Endodermal cell (in vitro differentiated cells): ENCODE results near the gene RTBDN. TPM values are rescaled to one million over a fixed set of nuclear protein-coding genes. Genes with fewer than 3 reads are reported as not detected.
A peak's percentile ranks its signal among the peaks of the same experiment; 100 is the strongest.

Experiments used
- DNase-seq: peaks from one replicate; pipeline ENCODE4 v3.0.0-alpha.2; 2017
- H3K27ac ChIP-seq: 2 replicates; pipeline ENCODE4 v1.5.1; 2013; ENCODE audit warnings: mild to moderate bottlenecking, low read depth, low read length, moderate library complexity
- H3K27me3 ChIP-seq: 2 replicates; pipeline ENCODE4 v1.6.1; 2013; ENCODE audit warnings: mild to moderate bottlenecking, low read length, moderate library complexity; ENCODE audit not compliant: insufficient read depth, control insufficient read depth, poor library complexity, severe bottlenecking
- H3K36me3 ChIP-seq: 2 replicates; pipeline ENCODE4 v1.7.0; 2013; ENCODE audit warnings: mild to moderate bottlenecking, low read length, moderate library complexity; ENCODE audit not compliant: control insufficient read depth, insufficient read depth
- H3K4me1 ChIP-seq: one replicate; pipeline ENCODE4 v1.7.0; 2013; ENCODE audit warnings: low read length; ENCODE audit not compliant: control insufficient read depth, insufficient read depth
- H3K4me3 ChIP-seq: 2 replicates; pipeline ENCODE4 v1.5.1; 2013; ENCODE audit warnings: mild to moderate bottlenecking, low read length, moderate library complexity
- H3K9ac ChIP-seq: 2 replicates; pipeline ENCODE4 v1.6.1; 2013; ENCODE audit warnings: mild to moderate bottlenecking, low read length, moderate library complexity; ENCODE audit not compliant: poor library complexity, severe bottlenecking; ENCODE audit errors: extremely low read depth
- H3K9me3 ChIP-seq: 2 replicates; pipeline ENCODE4 v1.6.1; 2013; ENCODE audit warnings: mild to moderate bottlenecking, low read length, moderate library complexity; ENCODE audit not compliant: control insufficient read depth
- H3K27ac Mint-ChIP-seq: 2 replicates; pipeline ENCODE4 v1.8.0; 2020; ENCODE audit warnings: mixed read lengths
- H3K27me3 Mint-ChIP-seq: 2 replicates; pipeline ENCODE4 v1.8.0; 2021; ENCODE audit warnings: mild to moderate bottlenecking, mixed read lengths; ENCODE audit not compliant: insufficient read depth
- H3K36me3 Mint-ChIP-seq: 2 replicates; pipeline ENCODE4 v1.8.0; 2020; ENCODE audit warnings: low read depth, mixed read lengths
- H3K4me1 Mint-ChIP-seq: 2 replicates; pipeline ENCODE4 v1.8.0; 2020; ENCODE audit warnings: mixed read lengths
- H3K4me3 Mint-ChIP-seq: 2 replicates; pipeline ENCODE4 v1.8.0; 2020; ENCODE audit warnings: mild to moderate bottlenecking, moderate library complexity, mixed read lengths
- H3K9me3 Mint-ChIP-seq: 2 replicates; pipeline ENCODE4 v1.8.0; 2020; ENCODE audit warnings: mild to moderate bottlenecking, mixed read lengths
- WGBS, 2 experiments: methylation state at CpG; one replicate each; pipeline versions ENCODE4 v1.1.5 to v1.1.7; 2013; ENCODE audit warnings: missing lambda C conversion rate in 2 of 2, mixed read lengths in 1 of 2; ENCODE audit not compliant: insufficient coverage in 1 of 2, insufficient read length in 1 of 2; 5-methylcytosine and 5-hydroxymethylcytosine counted together
- total RNA-seq, 2 donors: library from RNA; stranded (reverse); fragmentation: NEBNext Ultra II Directional in 1 of 2; extraction: Animal tissue kit (Norgen Biotek cat#: 25700) in 1 of 2; gene quantifications; 2 replicates in 1 of 2; 3 replicates in 1 of 2; pipeline ENCODE4 v1.2.1, GENCODE V29; 2021
- TF ChIP-seq, protein P1 (sequence below): fragments of 200-600 bp; sonication (generic); conservative IDR thresholded peaks from 2 replicates; pipeline ENCODE4 v1.5.0; 2021; ENCODE audit warnings: antibody characterized with exemption, mild to moderate bottlenecking

The RTBDN gene
- total RNA-seq, 2 donors from 2014 or later: 0.68 to 1.7 TPM

GRCh38 chr19:12843328-12843727 is 8.9 kb upstream of the RTBDN start:
- H3K27me3 Mint-ChIP-seq: peaks cover 57% of the 10 kb centered on the region
- H3K9me3 ChIP-seq: no peaks in the 10 kb centered on the region
- 96 to 97% methylated on average over 9 to 11 of the region's 11 CpGs for WGBS, 2 experiments

DNA sequence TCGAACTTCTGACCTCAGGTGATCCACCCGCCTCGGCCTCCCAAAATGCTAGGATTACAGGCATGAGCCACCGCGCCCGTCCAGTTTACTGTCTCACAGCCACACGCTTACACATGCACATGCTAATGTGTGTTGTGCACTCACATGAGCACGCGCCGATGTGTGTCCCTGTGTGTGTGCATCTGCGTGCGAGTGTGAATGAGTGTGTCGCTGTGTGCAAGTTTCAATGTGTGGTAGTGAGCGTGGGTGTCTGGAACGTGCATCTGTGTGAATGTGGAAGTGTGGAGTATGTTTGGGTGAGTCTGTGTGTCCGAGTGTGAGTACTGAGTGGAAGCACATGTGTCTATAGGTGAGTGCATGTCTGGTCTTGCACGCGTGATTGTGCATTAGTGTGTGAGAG is 8.1 kb upstream of the RTBDN start:
- H3K4me1 Mint-ChIP-seq: no peaks in the 10 kb centered on the region

More at GRCh38 chr19:12843328-12843727, 8.9 kb upstream of the RTBDN start:
- Histone ChIP-seq H3K36me3 (no peaks in the 10 kb centered on the region), H3K27ac (no peak overlapping the region), H3K4me3 (no peak overlapping the region), H3K4me1 (no peaks in the 10 kb centered on the region), H3K9ac (no peak overlapping the region), H3K27me3 (peaks cover 17% of the 10 kb centered on the region)
- Mint-ChIP-seq H3K36me3 (no peaks in the 10 kb centered on the region), H3K27ac (no peak overlapping the region), H3K9me3 (no peaks in the 10 kb centered on the region), H3K4me1 (no peaks in the 10 kb centered on the region), H3K4me3 (no peak overlapping the region)
- TF ChIP-seq, protein P1, sequence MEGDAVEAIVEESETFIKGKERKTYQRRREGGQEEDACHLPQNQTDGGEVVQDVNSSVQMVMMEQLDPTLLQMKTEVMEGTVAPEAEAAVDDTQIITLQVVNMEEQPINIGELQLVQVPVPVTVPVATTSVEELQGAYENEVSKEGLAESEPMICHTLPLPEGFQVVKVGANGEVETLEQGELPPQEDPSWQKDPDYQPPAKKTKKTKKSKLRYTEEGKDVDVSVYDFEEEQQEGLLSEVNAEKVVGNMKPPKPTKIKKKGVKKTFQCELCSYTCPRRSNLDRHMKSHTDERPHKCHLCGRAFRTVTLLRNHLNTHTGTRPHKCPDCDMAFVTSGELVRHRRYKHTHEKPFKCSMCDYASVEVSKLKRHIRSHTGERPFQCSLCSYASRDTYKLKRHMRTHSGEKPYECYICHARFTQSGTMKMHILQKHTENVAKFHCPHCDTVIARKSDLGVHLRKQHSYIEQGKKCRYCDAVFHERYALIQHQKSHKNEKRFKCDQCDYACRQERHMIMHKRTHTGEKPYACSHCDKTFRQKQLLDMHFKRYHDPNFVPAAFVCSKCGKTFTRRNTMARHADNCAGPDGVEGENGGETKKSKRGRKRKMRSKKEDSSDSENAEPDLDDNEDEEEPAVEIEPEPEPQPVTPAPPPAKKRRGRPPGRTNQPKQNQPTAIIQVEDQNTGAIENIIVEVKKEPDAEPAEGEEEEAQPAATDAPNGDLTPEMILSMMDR: no peak
- DNase-seq: no peak

GRCh38 chr19:12841094-12841493 is 6.7 kb upstream of the RTBDN start:
- Mint-ChIP-seq H3K27ac (peak overlapping the region; percentile 94), H3K9me3 (no peaks in the 10 kb centered on the region), H3K27me3 (peaks cover 53% of the 10 kb centered on the region), H3K36me3 (no peaks in the 10 kb centered on the region), H3K4me3 (peak overlapping the region; percentile 55), H3K4me1 (no peaks in the 10 kb centered on the region)
- Histone ChIP-seq H3K4me3 (peak overlapping the region; percentile 78), H3K27ac (peak overlapping the region; percentile 73), H3K9me3 (no peaks in the 10 kb centered on the region), H3K36me3 (no peaks in the 10 kb centered on the region), H3K4me1 (no peaks in the 10 kb centered on the region), H3K9ac (peak overlapping the region; percentile 34), H3K27me3 (peaks cover 29% of the 10 kb centered on the region)
- DNase-seq: peak; percentile 98
- TF ChIP-seq, protein P1: no peak
- 4 to 7% methylated on average over 3 to 29 of the region's 29 CpGs for WGBS, 2 experiments

More for the DNA sequence above, 8.1 kb upstream of the RTBDN start:
- H3K27ac Mint-ChIP-seq: no peak overlapping the region
- Histone ChIP-seq H3K27me3 (peaks cover 19% of the 10 kb centered on the region), H3K27ac (no peak overlapping the region), H3K9ac (no peak overlapping the region), H3K9me3 (no peaks in the 10 kb centered on the region), H3K36me3 (no peaks in the 10 kb centered on the region), H3K4me1 (no peaks in the 10 kb centered on the region), H3K4me3 (no peak overlapping the region)
- H3K9me3 Mint-ChIP-seq: no peaks in the 10 kb centered on the region
- no peak for DNase-seq
- H3K27me3 Mint-ChIP-seq: peaks cover 55% of the 10 kb centered on the region
- TF ChIP-seq, protein P1: no peak
- H3K36me3 Mint-ChIP-seq: no peaks in the 10 kb centered on the region
- H3K4me3 Mint-ChIP-seq: no peak overlapping the region
- 93 to 99% methylated on average over 13 to 18 of the region's 18 CpGs for WGBS, 2 experiments
